Amniotic epithelial cell (primary cell): ENCODE data around the gene CLEC18A.
"Not testable (repeated sequence)": the region's sequence is repeated elsewhere in the genome, so short reads cannot be mapped to it uniquely, and the experiment has no call there.

Experiments used
- DNase-seq: peaks from one replicate; pipeline ENCODE4 v3.0.0-alpha.2; 2010; ENCODE audit warnings: low read depth

The CLEC18A gene

DNA sequence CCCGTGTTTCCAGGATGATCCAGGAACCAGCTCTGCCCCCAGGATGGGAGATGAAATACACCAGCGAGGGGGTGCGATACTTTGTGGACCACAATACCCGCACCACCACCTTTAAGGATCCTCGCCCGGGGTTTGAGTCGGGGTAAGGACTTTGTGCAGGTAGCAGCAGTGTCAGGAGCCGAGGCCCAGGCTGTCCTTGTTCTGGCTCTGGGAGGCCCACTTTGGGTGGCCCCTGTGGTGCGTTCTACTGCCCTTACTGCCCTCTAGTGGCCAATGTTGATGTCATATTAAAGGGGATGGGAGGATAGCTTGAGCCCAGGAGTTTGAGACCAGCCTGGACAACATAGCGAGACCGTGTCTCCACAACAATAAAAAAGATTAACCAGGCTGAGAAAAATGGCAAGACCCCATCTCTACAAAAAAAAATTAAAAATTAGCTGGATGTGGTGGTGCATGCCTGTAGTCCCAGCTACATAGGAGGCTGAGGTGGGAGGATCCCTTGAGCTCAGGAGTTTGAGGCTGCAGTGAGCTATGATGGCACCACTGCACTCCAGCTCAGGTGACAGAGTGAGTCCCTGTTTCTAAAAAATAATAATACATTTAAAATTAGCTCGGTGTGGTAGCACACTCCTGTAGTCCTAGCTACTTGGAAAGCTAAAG, 20.9 kb upstream of the CLEC18A start:
- DNase-seq = peak; percentile 41

DNA sequence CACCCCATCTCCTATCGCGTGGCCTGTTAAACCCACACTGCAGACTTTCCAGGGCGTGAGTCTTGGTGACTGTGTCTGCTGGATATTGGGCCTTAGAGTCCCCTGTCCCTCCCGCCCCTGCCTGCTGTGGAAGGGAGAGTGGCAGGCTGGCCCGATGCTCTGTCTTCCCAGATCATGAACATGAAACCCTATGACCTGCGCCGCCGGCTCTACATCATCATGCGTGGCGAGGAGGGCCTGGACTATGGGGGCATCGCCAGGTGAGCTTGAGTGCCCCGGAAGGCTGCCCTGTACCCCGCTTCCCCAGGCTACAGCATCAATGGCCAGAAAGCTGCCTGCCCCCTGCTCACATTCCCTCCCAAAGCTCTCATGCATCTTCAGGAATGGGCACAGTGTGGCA, 19.5 kb upstream of the CLEC18A start:
- no peak for DNase-seq

DNA sequence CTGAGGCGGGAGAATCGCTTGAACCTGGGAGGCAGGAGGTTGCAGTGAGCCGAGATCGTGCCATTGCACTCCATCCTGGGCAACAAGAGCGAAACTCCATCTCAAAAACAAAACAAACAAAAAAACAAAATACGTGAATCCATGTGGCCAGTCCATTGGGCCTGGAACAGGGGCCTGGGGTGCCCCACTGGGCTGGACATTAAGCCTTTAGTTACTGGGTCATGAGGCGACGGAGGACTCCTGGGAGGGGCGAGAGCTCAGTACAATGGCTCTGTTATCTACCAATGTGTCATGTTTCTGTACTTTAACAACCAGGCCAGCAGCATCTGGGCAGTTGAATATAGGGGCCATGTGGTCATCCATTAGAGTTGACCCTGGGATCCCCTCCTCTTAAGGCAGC, 18.9 kb upstream of the CLEC18A start:
- no peak for DNase-seq

DNA sequence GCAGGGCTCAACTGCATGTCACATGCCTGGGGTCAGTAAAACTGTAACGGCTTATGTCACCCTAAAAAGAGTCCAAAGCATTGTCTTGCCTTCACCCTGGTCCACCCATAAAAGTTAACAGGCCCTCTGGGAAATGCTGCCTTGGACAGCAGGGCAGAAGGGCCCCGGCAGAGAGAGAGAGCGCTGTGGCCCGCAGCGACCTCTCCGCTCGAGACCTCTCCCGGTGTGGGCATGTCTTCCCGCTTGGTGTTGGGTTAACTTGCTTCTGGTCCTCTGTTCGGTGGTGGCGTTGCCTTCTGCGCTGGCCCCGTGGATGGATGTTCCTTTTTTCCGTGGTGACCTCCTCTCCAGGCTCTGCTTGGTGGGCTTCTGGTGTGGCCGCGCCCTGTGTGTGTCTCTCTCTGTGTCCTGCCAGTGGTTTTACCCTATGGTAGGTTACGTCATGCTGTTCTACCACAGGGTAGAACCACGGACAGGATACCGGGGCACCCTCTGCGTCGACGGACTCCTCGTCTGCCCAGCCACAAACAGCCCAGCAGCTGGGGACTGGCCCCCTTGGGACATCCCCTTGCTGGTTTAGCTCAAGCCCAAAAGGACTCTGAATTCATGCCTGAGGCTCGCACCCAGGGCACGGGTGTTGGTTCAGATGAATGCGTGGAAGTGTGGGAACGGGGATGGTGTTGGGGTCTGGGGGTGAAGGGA, 18.3 kb upstream of the CLEC18A start:
- DNase-seq = no peak

DNA sequence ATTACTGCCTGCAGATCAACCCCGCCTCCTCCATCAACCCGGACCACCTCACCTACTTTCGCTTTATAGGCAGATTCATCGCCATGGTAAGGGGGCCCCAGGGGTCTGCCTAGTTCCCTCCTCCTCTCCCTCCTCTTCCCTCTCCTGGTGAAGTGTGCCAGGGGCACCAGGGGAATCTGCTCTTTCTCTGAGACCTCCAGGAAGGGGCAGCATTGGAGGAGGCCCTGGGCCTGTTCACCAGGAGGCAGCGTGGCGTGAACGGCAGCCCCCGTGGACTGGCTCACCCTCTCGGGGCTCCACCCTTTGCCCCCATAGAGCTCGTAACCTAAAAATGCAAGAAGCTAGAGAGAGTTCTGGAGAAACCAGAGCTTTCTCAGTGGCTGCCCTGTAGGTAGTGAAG, 17.1 kb upstream of the CLEC18A start:
- DNase-seq = no peak

DNA sequence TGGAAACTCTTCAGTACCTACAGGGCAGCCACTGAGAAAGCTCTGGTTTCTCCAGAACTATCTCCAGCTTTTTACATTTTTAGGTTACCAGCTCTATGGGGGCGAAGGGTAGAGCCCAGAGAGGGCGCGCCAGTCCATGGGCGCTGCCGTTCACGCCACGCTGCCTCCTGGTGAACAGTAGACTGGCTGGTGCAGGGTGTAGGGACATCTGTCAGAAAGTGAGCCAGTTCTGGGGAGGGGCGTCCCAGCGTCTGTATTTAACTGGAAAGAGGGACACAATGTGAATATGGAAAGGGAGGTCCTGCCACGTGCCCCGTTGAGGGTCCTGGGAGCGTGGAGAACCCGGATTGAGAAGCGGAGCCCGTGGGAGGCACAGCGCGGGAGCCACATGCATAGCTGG, 16.4 kb upstream of the CLEC18A start:
- no peak for DNase-seq

DNA sequence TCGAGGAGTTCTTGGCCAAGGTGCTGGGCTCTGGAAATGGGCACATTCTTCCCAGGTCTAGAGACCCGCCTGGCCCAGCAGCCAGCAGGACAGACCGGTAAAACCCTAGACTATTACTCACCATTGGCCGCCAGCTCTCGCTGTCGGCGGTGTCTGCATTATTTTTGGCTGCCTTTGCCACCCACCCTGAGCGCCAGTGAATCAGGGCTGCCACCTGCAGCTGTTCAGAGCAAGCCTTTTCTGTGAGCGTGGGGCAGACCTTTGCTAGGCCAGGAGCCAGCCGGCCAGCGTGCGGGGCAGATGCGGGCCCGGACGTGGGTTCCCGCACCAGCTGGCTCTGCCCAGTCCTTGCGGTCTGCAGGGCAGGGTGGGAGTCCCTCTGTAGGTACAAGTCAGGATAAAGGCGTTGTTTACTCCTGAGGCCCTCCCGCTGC, 15.8 kb upstream of the CLEC18A start:
- DNase-seq = no peak

DNA sequence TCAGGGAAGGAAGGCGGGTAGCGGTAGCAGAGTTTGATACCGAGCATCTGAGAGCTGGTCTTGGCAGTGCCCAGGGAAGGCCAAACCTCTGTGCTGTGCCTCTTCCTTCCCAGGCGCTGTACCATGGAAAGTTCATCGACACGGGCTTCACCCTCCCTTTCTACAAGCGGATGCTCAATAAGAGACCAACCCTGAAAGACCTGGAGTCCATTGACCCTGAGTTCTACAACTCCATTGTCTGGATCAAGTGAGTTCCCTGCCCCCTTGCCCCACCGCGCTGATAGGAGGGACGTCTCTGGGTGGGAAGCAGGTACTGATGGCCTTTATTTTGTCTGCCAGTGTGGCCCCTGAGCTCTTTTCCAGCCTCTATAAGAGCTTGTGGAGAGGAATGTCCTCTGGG, 15.4 kb upstream of the CLEC18A start:
- no peak for DNase-seq

DNA sequence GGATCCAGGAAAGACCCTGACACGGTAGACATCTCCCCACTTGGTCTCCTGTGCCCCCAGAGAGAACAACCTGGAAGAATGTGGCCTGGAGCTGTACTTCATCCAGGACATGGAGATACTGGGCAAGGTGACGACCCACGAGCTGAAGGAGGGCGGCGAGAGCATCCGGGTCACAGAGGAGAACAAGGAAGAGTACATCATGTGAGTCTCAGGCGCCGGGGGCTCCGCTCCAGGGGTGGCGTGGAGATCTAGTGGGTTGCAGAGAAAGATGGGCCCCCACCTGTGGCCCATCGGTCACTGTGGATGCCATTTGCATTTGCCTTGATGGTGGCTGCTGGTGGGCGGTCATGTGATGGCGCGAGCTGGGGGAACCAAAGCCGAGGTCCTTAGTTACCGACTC, 14.9 kb upstream of the CLEC18A start:
- DNase-seq = no peak

DNA sequence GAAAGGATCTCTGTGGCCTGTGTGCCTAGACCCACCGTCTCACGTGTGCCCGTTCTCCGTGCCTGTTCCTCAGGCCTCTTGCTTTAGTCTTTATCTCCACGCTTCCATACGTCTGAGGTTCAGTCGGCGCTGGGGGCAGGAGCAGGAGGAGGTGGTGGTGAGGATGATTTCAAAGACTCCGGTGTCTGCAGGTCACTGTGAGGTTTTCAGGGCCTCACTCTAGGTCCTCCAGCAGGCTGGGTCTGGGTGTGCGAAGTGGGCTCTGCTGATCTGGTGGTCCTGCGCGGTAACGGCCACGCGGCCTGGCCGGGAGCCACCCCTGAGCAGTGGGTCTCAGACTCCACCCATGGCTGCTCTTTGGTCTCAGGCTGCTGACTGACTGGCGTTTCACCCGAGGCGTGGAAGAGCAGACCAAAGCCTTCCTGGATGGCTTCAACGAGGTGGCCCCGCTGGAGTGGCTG, 14.4 kb upstream of the CLEC18A start:
- DNase-seq = no peak

DNA sequence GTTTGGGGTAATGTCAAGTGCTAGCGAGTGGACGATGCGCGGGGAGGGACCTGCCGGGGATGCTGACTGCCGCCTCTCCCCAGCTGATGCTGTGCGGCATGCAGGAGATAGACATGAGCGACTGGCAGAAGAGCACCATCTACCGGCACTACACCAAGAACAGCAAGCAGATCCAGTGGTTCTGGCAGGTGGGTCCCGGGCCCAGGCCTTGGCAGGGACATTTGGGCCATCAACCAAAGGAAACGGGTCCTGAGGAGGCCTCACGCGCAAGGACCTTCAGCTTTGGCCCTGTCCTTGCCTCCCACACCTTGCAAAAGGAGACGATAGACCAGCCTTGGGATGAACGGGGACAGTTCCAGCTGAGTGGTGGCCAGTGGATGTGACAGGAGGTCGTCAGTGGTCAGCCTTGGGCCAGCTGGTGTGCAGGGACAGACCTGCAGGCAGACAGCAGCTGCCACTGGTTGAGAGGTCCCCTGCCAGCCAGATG, 13.6 kb upstream of the CLEC18A start:
- DNase-seq = peak; percentile 30

DNA sequence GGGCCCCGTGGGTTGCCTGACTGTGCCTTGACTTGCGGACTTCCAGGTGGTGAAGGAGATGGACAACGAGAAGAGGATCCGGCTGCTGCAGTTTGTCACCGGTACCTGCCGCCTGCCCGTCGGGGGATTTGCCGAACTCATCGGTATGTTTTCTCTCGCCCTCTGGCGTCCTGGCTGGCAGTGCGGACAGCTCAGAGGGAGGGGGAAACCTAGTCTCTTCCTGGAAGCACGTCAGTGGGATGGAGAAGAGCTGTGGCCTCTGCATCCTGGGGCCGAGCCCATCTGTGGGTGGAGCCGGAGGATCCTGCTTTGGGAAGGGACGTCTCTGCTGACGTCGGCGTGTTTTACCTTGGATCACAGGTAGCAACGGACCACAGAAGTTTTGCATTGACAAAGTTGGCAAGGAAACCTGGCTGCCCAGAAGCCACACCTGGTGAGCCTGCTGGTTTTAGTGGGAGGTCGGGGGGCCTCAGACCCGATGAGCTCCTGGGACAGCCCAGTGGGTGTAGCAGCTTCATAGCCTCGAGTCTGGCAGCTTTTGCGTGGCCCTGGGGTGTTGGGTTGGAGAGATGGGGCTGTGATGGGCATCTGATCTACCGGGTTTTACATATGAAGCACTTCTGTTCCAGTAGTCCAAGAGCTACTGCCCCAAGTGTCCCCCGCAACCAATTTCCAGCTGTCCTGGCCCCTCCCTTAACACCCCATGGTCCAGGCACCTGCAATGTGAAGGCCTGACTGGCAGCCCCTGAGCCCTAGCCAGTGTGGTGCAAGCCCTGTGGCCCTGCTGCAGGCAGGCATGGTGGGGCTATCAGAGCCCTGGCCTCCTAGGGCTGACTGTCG, 11.9 kb upstream of the CLEC18A start:
- DNase-seq = no peak

DNA sequence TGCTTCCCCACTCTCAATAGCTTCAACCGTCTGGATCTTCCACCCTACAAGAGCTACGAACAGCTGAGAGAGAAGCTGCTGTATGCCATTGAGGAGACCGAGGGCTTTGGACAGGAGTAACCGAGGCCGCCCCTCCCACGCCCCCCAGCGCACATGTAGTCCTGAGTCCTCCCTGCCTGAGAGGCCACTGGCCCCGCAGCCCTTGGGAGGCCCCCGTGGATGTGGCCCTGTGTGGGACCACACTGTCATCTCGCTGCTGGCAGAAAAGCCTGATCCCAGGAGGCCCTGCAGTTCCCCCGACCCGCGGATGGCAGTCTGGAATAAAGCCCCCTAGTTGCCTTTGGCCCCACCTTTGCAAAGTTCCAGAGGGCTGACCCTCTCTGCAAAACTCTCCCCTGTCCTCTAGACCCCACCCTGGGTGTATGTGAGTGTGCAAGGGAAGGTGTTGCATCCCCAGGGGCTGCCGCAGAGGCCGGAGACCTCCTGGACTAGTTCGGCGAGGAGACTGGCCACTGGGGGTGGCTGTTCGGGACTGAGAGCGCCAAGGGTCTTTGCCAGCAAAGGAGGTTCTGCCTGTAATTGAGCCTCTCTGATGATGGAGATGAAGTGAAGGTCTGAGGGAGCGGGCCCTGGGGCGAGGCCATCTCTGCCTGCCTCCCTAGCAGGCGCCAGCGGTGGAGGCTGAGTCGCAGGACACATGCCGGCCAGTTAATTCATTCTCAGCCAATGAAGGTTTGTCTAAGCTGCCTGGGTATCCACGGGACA, 11.1 kb upstream of the CLEC18A start:
- DNase-seq = no peak

DNA sequence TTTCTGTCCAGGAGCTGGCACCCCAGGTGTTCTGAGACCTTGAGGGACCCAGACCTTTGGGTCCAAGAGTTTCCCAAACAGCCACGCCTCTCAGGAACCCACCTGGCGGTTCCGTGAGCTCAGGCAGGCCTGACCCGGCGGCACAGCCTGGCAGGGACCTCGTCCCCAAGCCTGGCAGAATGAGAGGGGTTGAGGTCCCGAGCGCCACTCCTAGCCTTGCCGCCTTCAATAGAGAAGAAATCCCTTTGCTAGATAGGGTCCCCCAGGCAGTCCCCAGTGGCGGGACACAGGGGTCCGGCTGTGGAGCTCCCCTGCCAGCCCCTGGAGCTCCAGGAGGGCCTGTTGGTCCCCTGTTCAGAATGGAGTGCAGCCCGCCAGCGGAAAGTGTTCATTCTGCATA, 10.5 kb upstream of the CLEC18A start:
- no peak for DNase-seq

DNA sequence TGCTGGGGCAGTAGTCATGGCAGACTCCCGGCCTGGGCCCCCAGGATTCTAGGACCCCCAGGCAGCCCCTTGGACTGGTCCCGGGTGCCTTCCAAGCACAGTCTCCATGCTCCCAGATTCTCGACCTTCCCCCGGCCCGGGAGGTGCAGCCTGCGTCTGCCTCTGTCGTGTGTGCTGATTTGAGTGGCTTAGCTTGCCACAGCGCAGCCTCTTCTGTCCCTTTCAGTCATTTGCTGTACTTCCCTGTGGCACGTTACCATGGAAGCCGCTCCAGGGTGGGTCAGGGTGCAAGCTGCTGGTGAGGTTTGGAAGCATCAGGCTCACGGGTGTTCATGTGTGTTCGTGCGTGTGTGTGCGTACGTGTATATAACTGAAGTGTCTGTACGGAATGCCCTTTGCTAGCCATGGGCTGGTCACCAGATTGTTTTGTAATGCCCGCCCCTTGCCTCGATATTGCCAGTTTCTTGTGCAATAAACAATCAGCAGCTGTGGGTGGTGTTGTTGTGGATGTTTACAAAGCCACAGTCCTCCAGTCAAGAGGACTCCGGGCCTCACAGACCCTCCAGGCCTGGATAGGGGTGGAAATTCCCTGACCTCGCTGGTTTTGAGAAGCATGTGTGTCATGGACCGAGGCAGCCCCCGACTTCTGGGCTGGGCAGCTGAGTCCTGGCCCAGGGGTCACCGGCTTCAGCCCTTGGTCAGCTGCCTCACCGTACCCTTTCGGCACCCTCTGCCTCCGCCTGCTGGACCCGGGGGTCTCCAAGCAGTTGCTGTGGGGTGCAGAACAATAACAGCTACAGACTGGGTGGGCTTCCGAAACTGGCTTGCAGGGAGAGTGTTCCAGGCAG, 9.7 kb upstream of the CLEC18A start:
- no peak for DNase-seq

DNA sequence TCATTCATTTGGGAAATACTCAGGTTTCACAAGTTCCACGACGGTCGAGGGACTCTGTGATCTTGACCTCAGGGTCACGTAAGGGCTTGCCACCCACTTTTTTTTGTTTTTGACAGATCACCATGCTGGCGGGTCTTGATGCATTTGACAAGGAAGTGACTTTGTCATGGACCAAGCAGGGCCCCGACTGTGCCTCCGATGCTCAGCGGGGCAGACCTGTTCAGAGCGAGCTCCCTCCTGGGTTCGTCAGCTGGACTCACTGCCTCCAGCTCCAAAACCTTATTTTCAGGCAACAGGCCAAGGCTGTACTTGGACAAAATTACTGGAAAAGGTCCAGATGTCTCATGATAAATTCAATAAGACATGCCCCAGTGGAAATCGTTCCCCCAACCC, 9.0 kb upstream of the CLEC18A start:
- no peak for DNase-seq

DNA sequence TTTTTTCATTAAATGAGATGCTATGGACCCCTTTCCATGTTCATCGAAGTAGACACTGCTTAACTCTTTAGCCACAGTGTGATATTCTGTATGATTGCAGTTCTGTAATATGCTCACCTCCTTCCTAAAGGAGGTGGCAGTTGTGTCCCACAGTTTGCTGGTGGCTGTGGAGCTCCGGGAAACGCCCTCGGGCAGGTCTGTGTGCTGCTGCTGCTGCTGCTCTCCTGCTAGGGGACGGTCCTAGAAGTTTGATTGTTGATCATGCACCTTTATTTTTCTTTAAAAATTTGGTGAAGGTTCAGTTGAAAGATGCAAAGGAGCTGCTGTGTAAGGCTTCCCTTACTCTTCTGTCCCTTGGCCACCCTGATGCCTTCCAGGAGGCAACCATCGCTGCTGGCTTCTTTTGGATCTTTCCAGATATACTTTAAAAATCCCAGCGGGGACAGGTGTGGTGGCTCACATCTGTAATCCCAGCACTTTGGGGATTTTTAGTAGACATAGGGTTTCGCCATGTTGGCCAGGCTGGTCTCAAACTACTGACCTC, 8.4 kb upstream of the CLEC18A start:
- DNase-seq = no peak

DNA sequence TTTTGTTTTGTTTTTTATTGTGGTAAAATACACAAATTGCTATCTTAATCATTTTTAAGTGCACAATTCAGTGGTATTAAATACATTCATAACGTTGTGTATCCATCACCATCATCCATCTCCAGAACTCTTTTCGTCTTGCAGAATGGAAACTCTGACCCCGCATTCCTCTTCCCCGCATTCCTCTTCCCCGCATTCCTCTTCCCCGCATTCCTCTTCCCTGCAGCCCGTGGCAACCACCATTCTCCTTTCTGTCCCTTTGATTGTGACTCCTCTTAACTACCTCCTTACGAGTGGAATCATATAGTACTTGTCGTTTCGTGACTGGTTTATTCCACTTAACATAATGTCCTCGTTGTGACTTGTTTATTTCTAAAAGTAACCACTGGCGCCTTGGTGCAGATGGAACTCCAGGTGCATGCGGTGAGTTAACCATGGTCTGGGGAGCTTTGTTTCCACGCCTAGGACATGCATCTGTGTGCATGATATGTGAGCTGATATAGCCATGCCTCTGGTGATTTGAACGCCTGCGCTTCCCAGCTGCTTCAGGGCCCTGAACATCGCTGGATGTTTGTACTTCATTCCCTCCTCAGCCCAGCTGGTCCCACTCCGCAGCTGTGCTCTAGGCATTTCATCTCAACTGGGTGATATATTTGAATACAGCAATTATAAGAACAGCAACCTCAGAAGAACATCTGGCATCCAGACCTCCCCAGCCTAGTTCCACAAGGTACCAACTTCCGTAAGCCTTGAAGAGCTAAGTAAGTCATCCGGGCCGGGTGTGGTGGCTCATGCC, 7.7 kb upstream of the CLEC18A start:
- DNase-seq = not testable (repeated sequence)

DNA sequence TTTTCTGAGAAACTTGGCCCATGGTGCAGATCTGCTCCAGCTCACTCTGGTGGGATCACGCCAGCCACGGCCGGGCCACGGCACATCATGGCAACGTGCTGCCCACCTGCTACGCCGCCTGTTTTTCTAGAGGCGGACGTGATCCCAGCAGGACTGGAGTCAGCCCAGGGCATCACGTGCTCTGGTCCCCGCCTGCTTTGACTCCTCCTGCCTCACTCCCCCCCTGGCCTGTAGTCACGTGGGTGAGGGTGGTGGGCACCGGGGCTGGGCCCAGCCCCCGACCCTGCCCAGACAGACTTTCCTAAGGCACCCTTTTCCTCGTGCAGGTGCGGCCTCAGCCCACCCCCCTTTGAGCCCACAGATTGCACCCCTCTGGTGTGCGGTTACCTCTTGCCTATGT, 723 bp upstream of the CLEC18A start:
- DNase-seq = not testable (repeated sequence)

DNA sequence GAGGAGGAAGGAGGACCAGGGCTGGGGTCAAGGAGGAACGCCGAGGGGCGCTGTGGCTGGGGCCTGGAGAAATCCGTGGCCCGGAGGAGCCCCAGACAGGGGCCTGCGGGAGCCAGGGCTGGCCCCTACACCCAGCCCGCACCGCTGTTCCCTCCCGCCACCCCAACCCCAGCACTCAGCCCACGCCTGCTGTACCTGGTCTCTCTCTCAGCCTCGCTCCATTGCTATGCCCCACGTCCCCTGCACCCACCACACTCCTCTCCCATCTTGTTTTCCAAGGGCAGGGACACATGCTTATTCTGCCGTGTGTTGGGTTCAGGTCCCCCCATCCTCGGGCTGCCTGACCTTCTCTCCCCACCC, 518 bp downstream of the CLEC18A start:
- DNase-seq = not testable (repeated sequence)
